DMS53 treated with DMSO at 0.1 percent for 48 hours (cell line): Measurements from ENCODE around the gene EGFLAM.
A peak's percentile ranks its signal among the peaks of the same experiment; 100 is the strongest.

Source experiments
- DNase-seq: peaks from one replicate; lab custom pipeline; 2025; ENCODE audit not compliant: unreplicated experiment; lab: John Stamatoyannopoulos, UW

Gene EGFLAM

GRCh38 chr5:38258319-38259061, at the start of gene EGFLAM:
Gene EGFLAM, plus strand, starts transcription at chr5:38258559. Its CDS starts 196 bp downstream, at chr5:38258755.
- DNase-seq: peak; percentile 10

- DNase-seq: peak; percentile 13
These were observed 49.5 kb upstream of the EGFLAM start for GRCh38 chr5:38208782-38209378.

DNA sequence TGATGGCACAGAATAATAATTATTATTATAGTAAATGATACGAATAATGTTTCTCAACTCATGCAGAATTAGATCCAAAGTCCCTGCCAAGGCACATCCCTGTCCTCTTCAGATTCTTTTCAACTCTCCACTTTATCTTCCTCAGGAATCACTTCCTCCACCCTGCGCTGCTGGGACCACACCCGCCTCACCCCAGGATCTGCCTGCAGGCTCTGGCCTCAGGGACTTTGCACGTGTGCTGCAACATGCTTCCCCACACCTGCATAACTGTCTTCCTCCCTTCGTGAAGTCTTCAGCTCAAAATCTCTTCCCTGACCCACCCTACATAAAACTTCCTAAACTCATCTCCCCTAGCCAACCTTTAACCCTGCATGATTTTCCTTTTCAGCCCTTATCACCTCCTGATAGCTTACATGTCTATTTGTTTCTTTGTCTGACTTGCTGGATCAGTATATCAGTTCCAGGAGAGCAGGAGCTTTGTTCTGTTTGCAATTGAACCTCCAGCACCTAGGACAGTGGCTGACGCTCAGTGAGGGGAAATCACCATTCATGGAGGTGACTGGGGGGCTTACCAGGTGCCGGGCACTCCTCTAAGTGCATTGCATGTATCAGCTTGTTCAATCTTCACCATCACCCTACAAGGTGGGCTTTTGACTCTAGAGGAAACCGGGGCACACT, 47.5 kb upstream of the EGFLAM start:
- DNase-seq: no peak

- no peak for DNase-seq
These were observed 47.0 kb upstream of the EGFLAM start for GRCh38 chr5:38211354-38211710.

DNA sequence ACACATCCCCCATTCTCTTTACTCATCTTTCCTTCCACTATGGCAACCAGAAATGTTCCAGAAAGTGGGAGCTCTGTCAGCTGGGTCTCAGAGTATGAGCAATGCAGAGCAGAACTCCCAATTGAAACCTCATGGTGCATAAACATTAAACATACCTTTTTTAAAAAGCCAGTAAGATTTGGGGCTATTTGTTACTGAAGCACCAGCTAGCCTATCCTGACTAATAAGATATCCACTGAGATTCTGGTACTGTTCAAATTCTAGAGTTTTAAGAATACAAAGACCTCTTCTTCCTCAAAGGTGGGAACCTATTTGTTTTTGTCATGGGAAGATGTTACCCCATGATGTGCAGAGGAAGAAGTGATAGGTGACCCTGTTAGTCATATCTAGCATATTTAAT, 46.1 kb upstream of the EGFLAM start:
- DNase-seq: no peak

DNA sequence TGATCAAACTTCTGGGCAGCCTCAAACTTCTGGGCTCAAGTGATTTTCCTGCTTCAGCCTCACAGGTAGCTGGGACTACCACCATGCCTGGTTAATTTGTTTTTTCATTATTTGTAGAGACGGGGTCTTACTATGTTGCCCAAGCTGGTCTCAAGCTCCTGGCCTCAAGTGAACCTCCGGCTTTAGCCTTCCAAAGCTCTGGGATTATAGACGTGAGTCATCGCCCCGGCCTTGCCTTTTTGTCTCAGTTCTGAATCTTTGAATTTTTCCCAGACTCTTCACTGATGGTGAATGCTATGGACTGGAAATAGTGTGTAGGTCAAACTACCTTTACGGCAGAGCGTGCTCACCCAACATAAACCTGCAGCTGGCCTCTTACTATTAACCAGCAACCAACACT, 32.3 kb upstream of the EGFLAM start:
- DNase-seq: no peak

DNA sequence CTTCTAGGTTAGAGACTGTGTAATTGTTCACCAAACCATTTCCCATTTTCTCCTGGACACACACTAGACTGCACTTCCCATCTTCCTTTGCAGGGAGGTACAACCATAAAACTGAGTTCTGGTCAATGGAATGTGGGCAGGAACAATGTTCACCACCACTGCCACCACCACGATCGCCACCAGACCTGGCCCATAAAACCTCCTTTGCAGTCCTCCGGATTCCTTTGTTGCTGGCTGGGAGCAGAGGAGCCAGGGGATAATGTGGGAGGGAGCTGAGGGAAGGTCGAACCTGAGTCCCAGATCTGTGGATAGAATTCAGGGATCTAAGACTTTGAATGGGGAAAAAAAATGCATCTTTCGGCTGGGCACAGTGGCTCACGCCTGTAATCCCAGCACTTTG, 29.4 kb upstream of the EGFLAM start:
- DNase-seq: no peak

GRCh38 chr5:38234737-38235136, 23.6 kb upstream of the EGFLAM start:
- no peak for DNase-seq

GRCh38 chr5:38237681-38238080, 20.7 kb upstream of the EGFLAM start:
- peak; percentile 83 for DNase-seq

- no peak for DNase-seq
These were observed 18.1 kb upstream of the EGFLAM start for GRCh38 chr5:38240212-38240611.

DNA sequence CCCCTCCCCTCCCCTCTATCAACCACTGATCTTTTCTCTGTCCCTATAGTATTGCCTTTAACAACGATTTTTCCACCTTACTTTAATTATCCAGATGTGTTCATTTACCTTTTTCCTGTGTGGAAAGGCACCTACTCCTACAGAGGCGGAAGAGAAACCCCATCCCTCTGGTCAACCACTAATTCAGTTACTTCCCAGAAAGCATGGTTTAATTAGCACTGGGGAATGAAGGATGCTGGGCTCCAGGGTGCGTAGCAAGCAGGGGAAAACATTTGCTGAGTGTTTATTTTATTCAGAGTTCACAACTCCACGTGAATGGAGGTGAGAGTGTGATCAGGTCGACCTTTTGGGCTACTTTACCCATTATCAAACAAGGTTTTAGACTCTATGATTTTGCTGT, 16.7 kb upstream of the EGFLAM start:
- DNase-seq: no peak

- DNase-seq: no peak
These were observed 13.1 kb upstream of the EGFLAM start for GRCh38 chr5:38245307-38245706.

GRCh38 chr5:38249301-38249700, 9.1 kb upstream of the EGFLAM start:
- DNase-seq: no peak

DNA sequence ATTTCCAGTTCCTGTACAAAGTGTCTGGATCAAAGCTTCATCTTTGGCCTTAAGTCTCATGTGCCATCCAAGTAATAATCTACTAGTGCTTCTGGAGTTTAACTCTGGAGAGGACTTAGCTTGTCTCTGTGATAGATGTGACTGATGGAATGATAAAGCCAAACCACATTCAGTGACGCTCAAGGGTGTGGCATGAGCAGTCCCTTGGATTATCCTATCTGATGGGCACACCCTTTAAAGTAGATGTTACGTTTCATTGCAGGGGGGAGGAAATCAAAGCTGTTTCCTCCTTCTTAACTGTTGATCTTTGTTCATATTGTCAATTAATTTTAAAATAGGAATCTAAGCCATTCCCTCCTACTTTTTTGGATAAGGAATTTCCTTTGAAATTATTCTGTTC, 8.5 kb upstream of the EGFLAM start:
- no peak for DNase-seq

DNA sequence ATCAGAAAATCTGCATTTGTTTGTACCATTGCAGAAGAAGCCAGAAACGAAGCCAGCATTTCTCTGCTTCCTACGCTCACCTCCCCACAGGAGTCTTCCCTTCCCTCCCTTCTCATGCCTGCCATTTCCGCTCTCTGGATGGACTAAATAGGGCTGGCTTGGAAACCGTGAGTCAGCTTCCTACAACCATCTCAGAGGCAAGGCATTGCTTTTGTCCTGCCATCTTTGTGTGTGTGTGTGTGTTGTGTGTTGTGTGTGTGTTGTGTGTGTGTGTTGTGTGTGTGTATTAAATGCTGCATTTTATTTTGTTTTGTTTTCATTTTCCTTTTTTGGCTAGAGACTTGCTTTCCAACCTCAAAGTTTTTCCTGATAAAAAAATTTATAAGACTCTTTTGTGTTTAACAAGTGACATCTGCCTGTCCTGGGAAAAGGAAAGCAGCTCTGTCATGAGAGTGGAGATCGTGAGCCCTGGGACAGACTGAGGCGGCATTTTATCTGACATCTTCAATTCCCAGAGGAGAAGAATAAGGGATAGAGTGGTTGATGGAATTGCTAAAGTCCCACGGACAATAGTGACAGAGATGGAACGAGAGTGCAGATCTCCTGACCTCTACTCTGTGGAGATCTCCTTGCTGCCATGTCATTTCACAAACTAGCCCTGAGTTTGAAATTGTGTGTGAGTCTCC, 7.5 kb upstream of the EGFLAM start:
- DNase-seq: no peak

DNA sequence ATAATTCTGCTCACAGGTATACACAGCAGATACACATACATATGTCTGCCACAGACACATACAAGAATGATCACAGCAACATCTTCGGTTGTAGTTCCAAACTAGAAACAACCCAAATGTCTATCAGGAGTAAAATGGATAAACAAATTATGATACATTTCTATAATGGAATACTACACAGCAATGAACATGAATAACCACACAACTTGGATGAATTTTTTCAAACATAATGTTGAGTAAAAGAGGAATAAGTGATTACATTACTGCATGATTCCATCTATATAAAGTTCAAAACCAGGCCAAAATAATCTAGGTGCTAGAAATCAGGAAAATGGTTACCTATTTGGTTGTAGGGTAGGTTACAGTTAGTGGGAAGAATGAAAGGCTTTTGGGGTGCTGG, 4.6 kb upstream of the EGFLAM start:
- DNase-seq: no peak

DNA sequence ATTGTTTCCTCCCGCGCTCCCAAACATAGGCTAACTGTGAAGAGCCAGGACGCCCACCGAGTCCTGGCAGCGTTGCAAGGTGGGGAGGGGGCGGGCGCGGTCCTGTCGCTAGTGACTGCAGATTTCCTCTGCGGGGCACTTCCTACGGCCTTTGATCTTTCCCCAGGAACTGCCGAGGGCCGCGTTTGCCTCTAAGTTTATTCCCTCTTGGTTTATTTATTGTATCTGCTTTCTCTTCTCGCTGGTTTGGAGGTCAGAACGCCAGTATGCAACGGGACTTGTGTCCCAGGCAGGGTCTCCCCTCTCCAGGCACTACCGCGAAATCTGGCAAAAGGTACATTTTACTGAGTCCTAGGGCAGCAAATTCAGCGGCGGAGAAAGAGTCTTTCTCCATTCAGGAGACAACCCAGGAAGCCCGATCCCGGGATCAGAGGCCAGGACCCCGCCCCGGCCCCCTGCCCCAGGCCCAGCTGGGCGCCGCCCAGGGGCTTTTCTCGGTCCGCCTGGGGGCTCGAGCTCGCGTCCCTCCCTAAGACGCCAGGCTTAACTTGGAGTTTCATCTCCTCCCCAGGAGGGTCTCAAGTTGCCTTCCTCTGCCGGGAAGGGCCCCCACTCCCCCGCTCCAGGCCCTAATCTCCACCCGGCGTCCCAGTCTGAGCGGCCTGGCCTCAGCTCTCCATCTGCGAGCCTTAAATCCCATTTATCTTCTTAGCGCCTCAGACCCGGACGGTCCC, 884 bp upstream of the EGFLAM start:
- no peak for DNase-seq

- DNase-seq: no peak
These were observed 379 bp upstream of the EGFLAM start for GRCh38 chr5:38258042-38258318.

GRCh38 chr5:38259062-38259808, 876 bp downstream of the EGFLAM start:
- DNase-seq: no peak

- DNase-seq: no peak
These were observed 1.4 kb downstream of the EGFLAM start for GRCh38 chr5:38259809-38260160.

- no peak for DNase-seq
These were observed 5.6 kb downstream of the EGFLAM start for GRCh38 chr5:38263983-38264382.
